Lower leg skin (tissue), 3 donors: Measurements from ENCODE around the gene CFD.

Source experiments
- CTCF ChIP-seq, 3 donors: fragments of 450-650 bp; IDR thresholded peaks; one replicate each; pipeline ENCODE4 v1.5.1; 2016; ENCODE audit warnings: antibody characterized with exemption in 3 of 3, mild to moderate bottlenecking in 3 of 3, moderate library complexity in 2 of 3
- POLR2A ChIP-seq, 2 donors: fragments of 450-650 bp; IDR thresholded peaks; one replicate each; pipeline ENCODE4 v1.6.1; 2016 to 2017; ENCODE audit warnings: antibody characterized with exemption in 2 of 2, mild to moderate bottlenecking in 1 of 2, moderate library complexity in 1 of 2

DNA sequence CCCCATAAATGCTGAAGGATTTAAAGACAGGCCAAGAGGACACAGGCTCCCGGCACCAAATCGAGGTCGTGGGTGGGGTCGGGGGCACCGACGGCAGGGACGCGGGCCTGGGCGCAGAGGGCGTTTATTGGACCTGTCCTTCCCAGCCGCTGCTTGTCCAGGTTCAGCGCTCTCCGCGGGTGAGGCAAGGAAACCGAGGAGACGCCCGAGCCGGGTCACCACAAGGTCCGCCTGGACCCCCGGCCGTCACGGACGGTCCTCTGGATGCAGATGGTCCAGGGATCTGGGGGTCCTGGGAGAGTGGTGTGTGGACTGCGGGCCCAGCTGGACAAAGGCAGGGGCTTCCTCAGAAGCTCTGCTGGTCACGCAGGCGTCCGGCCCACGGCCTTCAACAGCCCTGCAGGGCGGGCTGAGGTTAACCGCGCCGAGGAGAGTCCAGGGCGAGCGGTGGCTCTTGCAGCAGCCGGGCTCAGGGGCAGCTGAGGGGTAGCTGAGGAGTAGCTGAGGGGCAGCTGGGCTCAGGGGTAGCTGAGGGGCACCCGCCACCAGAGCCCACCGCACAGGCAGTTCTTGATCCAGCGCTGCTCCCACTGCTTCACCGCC lies 8.5 kb downstream of the CFD start:
- TF ChIP-seq CTCF (IDR thresholded peaks at IDR 0.05) (no peak), POLR2A (IDR thresholded peaks at IDR 0.05) (no peak)
